Calu3 (cell line): ENCODE measurements around the gene CFAP44. TPM values are rescaled to one million over a fixed set of nuclear protein-coding genes. Genes with fewer than 3 reads are reported as not detected.

Experiments
- BruUV-seq: library from RNA; stranded (reverse); fragments of 400-500 nt; replicated peaks from 2 replicates; lab custom pipeline; 2021; lab: Mats Ljungman, UMichigan
- CTCF ChIA-PET: fragments of 300-600 bp; sonication (Branson Sonifier 250); formaldehyde crosslinking; loops from one replicate; lab custom pipeline; 2022; ENCODE audit warnings: antibody characterized with exemption; lab: Charles Lee
- DNase-seq: peaks from one replicate; pipeline ENCODE4 v3.0.0; 2022
- H3K27ac Mint-ChIP-seq: one replicate; pipeline ENCODE4 v1.8.0; 2022; ENCODE audit warnings: mixed read lengths; ENCODE audit not compliant: unreplicated experiment
- H3K27me3 Mint-ChIP-seq: one replicate; pipeline ENCODE4 v1.8.0; 2022; ENCODE audit warnings: mixed read lengths; ENCODE audit not compliant: unreplicated experiment
- H3K36me3 Mint-ChIP-seq: one replicate; pipeline ENCODE4 v1.8.0; 2022; ENCODE audit warnings: mild to moderate bottlenecking, moderate library complexity, mixed read lengths; ENCODE audit not compliant: insufficient read depth, unreplicated experiment
- H3K4me1 Mint-ChIP-seq: one replicate; pipeline ENCODE4 v1.8.0; 2022; ENCODE audit warnings: mild to moderate bottlenecking, low read depth, mixed read lengths; ENCODE audit not compliant: unreplicated experiment
- H3K4me3 Mint-ChIP-seq: one replicate; pipeline ENCODE4 v1.8.0; 2022; ENCODE audit warnings: mild to moderate bottlenecking, low read depth, moderate library complexity, mixed read lengths; ENCODE audit not compliant: unreplicated experiment
- H3K9me3 Mint-ChIP-seq: one replicate; pipeline ENCODE4 v1.8.0; 2022; ENCODE audit warnings: low read depth, mixed read lengths; ENCODE audit not compliant: unreplicated experiment
- CTCF ChIP-seq: fragments of 200-600 bp; IDR thresholded peaks from one replicate; pipeline ENCODE4 v1.8.0; 2022; ENCODE audit warnings: antibody characterized with exemption; ENCODE audit not compliant: unreplicated experiment
- intact Hi-C: fragments of 100-400 bp; cut with micrococcal nuclease; formaldehyde crosslinking; loops from one replicate; pipeline ENCODE4 v1.10.0; 2022; ENCODE audit not compliant: unreplicated experiment
- total RNA-seq: library from RNA; stranded (reverse); gene quantifications from 2 replicates; pipeline ENCODE4 v1.2.3, GENCODE V29; 2022

Gene CFAP44
- total RNA-seq, 1 experiment from 2014 or later, result 13.1 TPM

DNA sequence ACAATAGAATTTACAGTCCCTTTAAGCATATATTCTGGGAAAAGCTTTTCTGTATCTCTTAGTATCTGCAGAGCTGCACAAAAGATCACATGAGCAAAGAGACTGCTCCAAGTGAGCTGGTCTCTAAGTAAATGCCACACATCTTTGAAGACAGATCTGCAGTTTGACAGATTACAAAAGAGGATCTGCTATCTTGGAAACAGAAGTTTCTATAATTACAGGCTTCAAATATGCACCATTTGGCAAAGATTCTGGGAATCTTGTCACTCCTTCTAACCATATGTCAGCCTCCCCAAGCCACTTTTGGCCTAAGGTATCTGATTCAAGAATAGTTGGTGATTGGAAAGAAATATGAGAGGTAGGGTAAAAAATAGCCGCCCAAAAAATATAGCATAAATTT lies 9.6 kb upstream of the CFAP44 start:
- intact Hi-C loops, result no loop called here
- Mint-ChIP-seq H3K36me3 (peaks cover 5% of the 10 kb centered on the region), H3K9me3 (no peaks in the 10 kb centered on the region), H3K27ac (no peak overlapping the region), H3K4me1 (no peaks in the 10 kb centered on the region), H3K4me3 (no peak overlapping the region), H3K27me3 (no peaks in the 10 kb centered on the region)
- BruUV-seq, result no TSS peak
- TF ChIP-seq CTCF, result no peak
- no peak for DNase-seq
- CTCF ChIA-PET, result no interaction called here

DNA sequence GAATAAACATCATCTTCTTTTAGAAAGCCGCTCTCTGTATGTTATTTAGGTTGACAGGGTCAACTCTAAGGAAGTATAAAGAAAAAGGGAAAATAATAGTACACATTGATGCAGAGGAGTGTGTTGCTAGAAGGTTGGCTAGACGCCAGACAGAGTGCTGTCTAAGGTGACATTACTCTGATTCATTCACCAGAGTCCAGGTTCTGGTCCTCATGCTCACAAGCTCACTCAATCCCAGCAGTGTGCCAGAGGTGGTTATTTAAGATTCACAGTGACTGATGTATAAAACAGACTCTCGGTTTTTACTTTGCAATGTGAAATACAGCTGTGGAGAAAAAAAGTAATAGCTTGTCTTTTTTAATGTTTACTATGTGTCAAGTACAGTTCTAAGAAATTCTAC lies 1.7 kb downstream of the CFAP44 start:
- Mint-ChIP-seq H3K4me1 (no peaks in the 10 kb centered on the region), H3K9me3 (no peaks in the 10 kb centered on the region), H3K27ac (no peak overlapping the region), H3K4me3 (no peak overlapping the region), H3K36me3 (no peaks in the 10 kb centered on the region), H3K27me3 (no peaks in the 10 kb centered on the region)
- intact Hi-C loops, result no loop called here
- no peak for DNase-seq
- TF ChIP-seq CTCF, result no peak
- CTCF ChIA-PET, result interaction anchor here (0.6 kb wide), 1 partner anchor 42 kb away, joined by 4 read pairs; no protein-coding TSS in a partner anchor
- no TSS peak for BruUV-seq

GRCh38 chr3:113438224-113438623 lies 3.1 kb downstream of the CFAP44 start:
- no peak overlapping the region for H3K4me3 Mint-ChIP-seq
- no peak for DNase-seq
- intact Hi-C loops, result no loop called here
- no peaks in the 10 kb centered on the region for H3K9me3 Mint-ChIP-seq
- CTCF ChIA-PET, result no interaction called here
- no peak for TF ChIP-seq CTCF
- H3K27me3 Mint-ChIP-seq, result no peaks in the 10 kb centered on the region
- H3K27ac Mint-ChIP-seq, result no peak overlapping the region
- no TSS peak for BruUV-seq
- no peaks in the 10 kb centered on the region for H3K4me1 Mint-ChIP-seq
- H3K36me3 Mint-ChIP-seq, result no peaks in the 10 kb centered on the region

DNA sequence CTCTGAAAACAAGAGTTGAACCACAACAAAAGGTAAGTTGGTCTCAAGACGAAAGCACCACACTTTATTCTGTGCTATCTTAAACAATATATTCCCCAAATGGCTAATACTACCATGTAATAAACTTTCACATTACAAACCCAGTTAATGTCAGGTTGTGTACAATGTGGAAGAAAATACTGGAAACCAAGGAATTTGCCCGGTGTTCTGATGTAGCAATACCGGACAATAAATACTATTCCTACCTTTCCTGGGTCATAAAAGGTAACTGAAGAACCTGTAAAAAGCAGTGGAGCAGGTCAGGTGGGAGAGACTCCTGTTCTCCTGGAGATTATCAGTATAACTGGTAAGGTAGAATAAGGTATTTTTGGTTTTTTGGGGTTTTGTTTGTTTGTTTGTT lies 3.9 kb downstream of the CFAP44 start:
- DNase-seq, result no peak
- intact Hi-C loops, result no loop called here
- Mint-ChIP-seq H3K9me3 (no peaks in the 10 kb centered on the region), H3K27me3 (no peaks in the 10 kb centered on the region), H3K27ac (no peak overlapping the region), H3K4me3 (no peak overlapping the region), H3K4me1 (no peaks in the 10 kb centered on the region), H3K36me3 (no peaks in the 10 kb centered on the region)
- CTCF ChIA-PET, result no interaction called here
- TF ChIP-seq CTCF, result no peak
- no TSS peak for BruUV-seq
